ENCODE measurements around the gene C1QTNF8.

GRCh38 chr16:1102333-1102700, 6.3 kb upstream of the C1QTNF8 start:
- TF ChIP-seq, protein P1, sequence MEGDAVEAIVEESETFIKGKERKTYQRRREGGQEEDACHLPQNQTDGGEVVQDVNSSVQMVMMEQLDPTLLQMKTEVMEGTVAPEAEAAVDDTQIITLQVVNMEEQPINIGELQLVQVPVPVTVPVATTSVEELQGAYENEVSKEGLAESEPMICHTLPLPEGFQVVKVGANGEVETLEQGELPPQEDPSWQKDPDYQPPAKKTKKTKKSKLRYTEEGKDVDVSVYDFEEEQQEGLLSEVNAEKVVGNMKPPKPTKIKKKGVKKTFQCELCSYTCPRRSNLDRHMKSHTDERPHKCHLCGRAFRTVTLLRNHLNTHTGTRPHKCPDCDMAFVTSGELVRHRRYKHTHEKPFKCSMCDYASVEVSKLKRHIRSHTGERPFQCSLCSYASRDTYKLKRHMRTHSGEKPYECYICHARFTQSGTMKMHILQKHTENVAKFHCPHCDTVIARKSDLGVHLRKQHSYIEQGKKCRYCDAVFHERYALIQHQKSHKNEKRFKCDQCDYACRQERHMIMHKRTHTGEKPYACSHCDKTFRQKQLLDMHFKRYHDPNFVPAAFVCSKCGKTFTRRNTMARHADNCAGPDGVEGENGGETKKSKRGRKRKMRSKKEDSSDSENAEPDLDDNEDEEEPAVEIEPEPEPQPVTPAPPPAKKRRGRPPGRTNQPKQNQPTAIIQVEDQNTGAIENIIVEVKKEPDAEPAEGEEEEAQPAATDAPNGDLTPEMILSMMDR (conservative IDR thresholded peaks at IDR 0.05) = no peak
- no peak for TF ChIP-seq ZFX (IDR thresholded peaks at IDR 0.05)
